ENCODE data around the gene PAOX. TPM values are rescaled to one million over a fixed set of nuclear protein-coding genes. Genes with fewer than 3 reads are reported as not detected.

Gene PAOX
- total and polyA plus RNA-seq, 2 experiments from 2014 or later: 14.8 to 20.1 TPM

DNA sequence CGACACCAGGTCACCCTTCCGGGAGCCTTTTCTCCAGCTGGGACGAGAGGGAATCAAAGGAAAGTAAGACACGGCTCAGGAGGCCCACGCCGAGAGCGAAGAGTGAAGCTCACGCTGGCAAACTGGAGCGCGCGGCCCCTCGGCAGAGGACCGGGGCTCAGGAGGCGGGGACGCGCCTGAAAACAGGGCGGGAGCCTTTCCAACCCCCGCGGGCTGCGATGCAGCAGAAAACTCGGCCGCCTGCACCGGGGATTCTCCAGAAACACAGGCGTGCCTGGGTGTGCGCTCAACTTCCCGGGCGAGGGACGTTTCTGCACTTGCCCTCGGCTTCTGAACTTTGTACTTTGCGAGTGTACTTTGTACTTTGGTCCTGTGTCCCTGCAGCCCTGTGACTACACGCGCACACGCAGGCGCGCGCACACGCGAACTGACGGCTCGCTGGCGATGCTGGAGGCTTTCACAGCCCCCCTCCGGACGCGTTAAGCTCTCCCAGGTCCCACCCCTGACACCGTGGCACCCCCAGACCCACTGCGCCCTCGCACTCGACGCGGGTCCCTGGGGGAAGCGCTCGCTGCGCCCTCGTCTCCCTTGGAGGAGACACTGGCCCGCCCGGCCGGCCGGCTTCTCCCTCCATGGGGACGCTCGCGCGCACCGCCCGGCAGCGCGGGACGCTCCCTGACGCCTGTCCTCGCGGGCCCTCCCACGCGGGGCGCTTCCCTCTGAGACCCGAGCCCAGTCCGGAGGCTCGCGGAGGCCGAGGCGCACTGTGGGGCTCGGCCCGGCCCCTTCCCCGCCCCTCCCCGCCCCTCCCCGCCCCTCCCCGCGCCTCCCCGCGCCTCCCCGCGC, 588 bp upstream of the PAOX start:
- H3K9me3 ChIP-seq (ENCODE audit: low read depth): no peaks in the 10 kb centered on the region
- H3K27ac ChIP-seq: no peak overlapping the region
- no peaks in the 10 kb centered on the region for H3K36me3 ChIP-seq
- H3K4me3 ChIP-seq: peak overlapping the region; percentile 80
- DNase-seq (ENCODE audit: low read depth in 1 of 2, low spot score in 1 of 2): peak; percentile 59 to 74
- H3K4me1 ChIP-seq (ENCODE audit: low read depth): no peaks in the 10 kb centered on the region
- peaks cover 22% of the 10 kb centered on the region for H3K27me3 ChIP-seq
- TF ChIP-seq, protein P1, sequence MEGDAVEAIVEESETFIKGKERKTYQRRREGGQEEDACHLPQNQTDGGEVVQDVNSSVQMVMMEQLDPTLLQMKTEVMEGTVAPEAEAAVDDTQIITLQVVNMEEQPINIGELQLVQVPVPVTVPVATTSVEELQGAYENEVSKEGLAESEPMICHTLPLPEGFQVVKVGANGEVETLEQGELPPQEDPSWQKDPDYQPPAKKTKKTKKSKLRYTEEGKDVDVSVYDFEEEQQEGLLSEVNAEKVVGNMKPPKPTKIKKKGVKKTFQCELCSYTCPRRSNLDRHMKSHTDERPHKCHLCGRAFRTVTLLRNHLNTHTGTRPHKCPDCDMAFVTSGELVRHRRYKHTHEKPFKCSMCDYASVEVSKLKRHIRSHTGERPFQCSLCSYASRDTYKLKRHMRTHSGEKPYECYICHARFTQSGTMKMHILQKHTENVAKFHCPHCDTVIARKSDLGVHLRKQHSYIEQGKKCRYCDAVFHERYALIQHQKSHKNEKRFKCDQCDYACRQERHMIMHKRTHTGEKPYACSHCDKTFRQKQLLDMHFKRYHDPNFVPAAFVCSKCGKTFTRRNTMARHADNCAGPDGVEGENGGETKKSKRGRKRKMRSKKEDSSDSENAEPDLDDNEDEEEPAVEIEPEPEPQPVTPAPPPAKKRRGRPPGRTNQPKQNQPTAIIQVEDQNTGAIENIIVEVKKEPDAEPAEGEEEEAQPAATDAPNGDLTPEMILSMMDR (IDR thresholded peaks at IDR 0.05; ENCODE audit: low read depth, low read length): no peak

DNA sequence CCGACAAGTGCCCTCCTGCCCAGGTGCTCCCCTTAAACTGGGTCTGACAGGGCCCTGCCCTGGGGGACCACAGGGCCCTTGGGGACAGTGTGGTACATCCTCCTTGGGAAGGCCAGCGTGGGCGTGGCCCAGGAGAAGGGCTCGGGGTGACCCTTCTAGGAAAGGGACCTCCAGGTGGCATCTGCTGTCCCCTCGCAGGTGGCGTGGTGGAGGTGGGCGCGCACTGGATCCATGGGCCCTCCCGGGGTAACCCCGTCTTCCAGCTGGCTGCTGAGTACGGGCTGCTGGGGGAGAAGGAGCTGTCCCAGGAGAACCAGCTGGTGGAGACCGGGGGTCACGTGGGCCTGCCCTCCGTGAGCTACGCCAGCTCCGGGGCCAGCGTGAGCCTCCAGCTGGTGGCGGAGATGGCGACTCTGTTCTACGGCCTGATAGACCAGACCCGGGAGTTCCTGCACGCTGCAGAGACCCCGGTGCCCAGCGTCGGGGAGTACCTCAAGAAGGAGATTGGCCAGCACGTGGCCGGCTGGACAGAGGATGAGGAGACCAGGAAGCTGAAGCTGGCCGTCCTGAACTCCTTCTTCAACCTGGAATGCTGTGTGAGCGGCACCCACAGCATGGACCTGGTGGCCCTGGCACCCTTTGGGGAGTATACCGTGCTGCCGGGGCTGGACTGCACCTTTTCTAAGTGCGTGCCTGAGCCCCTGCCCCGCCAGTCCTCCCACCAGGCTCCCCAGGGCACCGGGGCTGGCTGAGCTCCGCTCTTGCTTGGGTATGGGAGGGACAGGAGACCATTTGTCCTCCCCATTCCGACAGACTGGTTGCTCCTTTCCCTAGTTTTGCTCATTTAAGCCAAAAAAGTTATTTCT, 972 bp downstream of the PAOX start:
- no peaks in the 10 kb centered on the region for H3K4me1 ChIP-seq (ENCODE audit: low read depth)
- TF ChIP-seq, protein P1 (IDR thresholded peaks at IDR 0.05; ENCODE audit: low read depth, low read length): no peak
- H3K4me3 ChIP-seq: peak overlapping the region; percentile 80
- no peaks in the 10 kb centered on the region for H3K36me3 ChIP-seq
- H3K9me3 ChIP-seq (ENCODE audit: low read depth): no peaks in the 10 kb centered on the region
- no peak overlapping the region for H3K27ac ChIP-seq
- DNase-seq (ENCODE audit: low read depth in 1 of 2, low spot score in 1 of 2): no peak
- peaks cover 19% of the 10 kb centered on the region for H3K27me3 ChIP-seq

DNA sequence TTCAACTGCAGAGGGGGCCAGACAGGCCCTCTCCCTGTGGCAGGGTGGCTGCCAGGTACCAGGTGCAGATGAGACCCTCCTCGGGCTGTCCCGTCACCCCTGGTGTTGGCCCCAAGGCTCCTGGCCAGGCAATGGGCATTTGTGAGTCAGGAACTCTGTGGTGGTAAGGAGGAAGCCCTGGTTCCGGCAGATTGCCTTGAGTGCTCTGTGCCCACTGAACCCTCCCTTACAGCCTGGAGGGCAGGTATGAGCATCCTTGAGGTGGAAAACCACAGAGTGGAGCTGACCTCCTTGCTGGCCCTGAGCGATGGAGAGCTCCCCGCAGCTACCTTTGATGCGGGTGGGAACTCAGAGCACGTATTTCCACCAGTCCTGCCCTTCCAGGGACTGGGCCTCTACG, 2.0 kb downstream of the PAOX start:
- no peaks in the 10 kb centered on the region for H3K4me1 ChIP-seq (ENCODE audit: low read depth)
- no peaks in the 10 kb centered on the region for H3K36me3 ChIP-seq
- TF ChIP-seq, protein P1 (IDR thresholded peaks at IDR 0.05; ENCODE audit: low read depth, low read length): no peak
- H3K27ac ChIP-seq: no peak overlapping the region
- H3K4me3 ChIP-seq: no peak overlapping the region
- H3K27me3 ChIP-seq: peaks cover 10% of the 10 kb centered on the region
- H3K9me3 ChIP-seq (ENCODE audit: low read depth): no peaks in the 10 kb centered on the region
- DNase-seq (ENCODE audit: low read depth in 1 of 2, low spot score in 1 of 2): no peak

DNA sequence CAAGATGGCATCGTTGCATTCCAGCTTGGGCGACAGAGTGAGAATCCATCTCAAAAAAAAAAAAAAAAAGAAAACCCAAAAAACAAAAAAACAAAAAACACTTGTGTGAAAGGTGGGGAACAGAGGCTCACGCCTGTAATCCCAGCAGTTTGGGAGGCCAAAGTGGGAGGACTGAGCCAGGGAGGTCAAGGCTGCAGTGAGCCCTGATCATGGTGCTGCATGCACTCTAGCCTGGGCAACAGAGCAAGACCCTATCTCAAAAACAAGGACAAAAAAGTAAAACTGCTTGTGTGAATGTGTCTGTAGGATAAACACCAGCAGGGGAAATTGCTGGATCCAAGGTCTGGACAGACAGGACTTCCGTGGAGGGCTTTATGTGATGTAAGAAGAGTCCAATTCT, 4.5 kb downstream of the PAOX start:
- DNase-seq (ENCODE audit: low read depth in 1 of 2, low spot score in 1 of 2): no peak
- TF ChIP-seq, protein P1 (IDR thresholded peaks at IDR 0.05; ENCODE audit: low read depth, low read length): no peak
- H3K27me3 ChIP-seq: no peaks in the 10 kb centered on the region
- H3K27ac ChIP-seq: no peak overlapping the region
- no peaks in the 10 kb centered on the region for H3K36me3 ChIP-seq
- H3K4me1 ChIP-seq (ENCODE audit: low read depth): no peaks in the 10 kb centered on the region
- H3K4me3 ChIP-seq: no peak overlapping the region
- H3K9me3 ChIP-seq (ENCODE audit: low read depth): no peaks in the 10 kb centered on the region

DNA sequence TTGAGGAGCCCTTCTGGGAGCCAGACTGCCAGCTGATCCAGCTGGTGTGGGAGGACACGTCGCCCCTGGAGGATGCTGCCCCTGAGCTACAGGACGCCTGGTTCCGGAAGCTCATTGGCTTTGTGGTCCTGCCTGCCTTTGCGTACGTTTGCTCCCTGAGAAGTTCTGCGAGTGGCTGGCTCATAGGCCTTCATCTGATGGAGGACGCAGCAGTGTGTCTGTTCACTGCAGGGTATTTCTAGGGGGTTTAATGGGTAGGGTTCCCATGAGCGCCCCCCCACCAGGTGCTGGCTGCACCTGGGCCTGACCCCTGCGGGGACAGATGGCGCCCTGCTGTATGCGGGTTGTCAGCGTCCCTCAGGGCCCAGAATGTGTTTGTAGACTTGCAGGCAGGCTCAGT, 5.0 kb downstream of the PAOX start:
- Histone ChIP-seq H3K36me3 (peaks cover 2% of the 10 kb centered on the region), H3K4me3 (no peak overlapping the region), H3K27ac (no peak overlapping the region), H3K27me3 (no peaks in the 10 kb centered on the region), H3K9me3 (ENCODE audit: low read depth) (no peaks in the 10 kb centered on the region), H3K4me1 (ENCODE audit: low read depth) (no peaks in the 10 kb centered on the region)
- DNase-seq (ENCODE audit: low read depth in 1 of 2, low spot score in 1 of 2): no peak
- TF ChIP-seq, protein P1 (IDR thresholded peaks at IDR 0.05; ENCODE audit: low read depth, low read length): no peak

All from cardiac muscle cell (in vitro differentiated cells and primary cell).